Panc1 (cell line): ENCODE measurements around the gene TAPBP. TPM values are rescaled to one million over a fixed set of nuclear protein-coding genes. Genes with fewer than 3 reads are reported as not detected.
A peak's percentile ranks its signal among the peaks of the same experiment; 100 is the strongest.

ENCODE experiments used
- ATAC-seq: fragments of 200-7000 bp; cut with Tn5 transposase; 2 replicates; pipeline ENCODE4 v1.9.1; 2020; ENCODE audit warnings: mild to moderate bottlenecking, moderate library complexity
- BruUV-seq: library from RNA; stranded (reverse); fragments of 400-500 nt; replicated peaks from 2 replicates; lab custom pipeline; 2021; lab: Mats Ljungman, UMichigan
- CTCF ChIA-PET: fragments of 300-600 bp; sonication (Branson Sonifier 250); formaldehyde crosslinking; loops from one replicate; lab custom pipeline; 2022; ENCODE audit warnings: antibody characterized with exemption; lab: Charles Lee
- POLR2A ChIA-PET: fragments of 300-600 bp; sonication (Branson Sonifier 250); formaldehyde crosslinking; loops from one replicate; lab custom pipeline; 2022; ENCODE audit warnings: antibody characterized with exemption; lab: Charles Lee
- DNase-seq: peaks from one replicate; pipeline ENCODE4 v3.0.0-alpha.2; 2010; ENCODE audit warnings: low read depth, low spot score
- H3K27ac ChIP-seq: 2 replicates; pipeline ENCODE4 v1.5.1; 2011; ENCODE audit warnings: mild to moderate bottlenecking, low read length, inconsistent platforms
- H3K27me3 ChIP-seq: fragments of 200-500 bp; sonication (Bioruptor generic); 2 replicates; pipeline ENCODE4 v1.6.0; 2014; ENCODE audit warnings: low read length, inconsistent platforms; ENCODE audit not compliant: control insufficient read depth, insufficient read depth
- H3K36me3 ChIP-seq: fragments of 200-500 bp; sonication (Bioruptor generic); 2 replicates; pipeline ENCODE4 v1.5.1; 2014; ENCODE audit warnings: inconsistent platforms, mild to moderate bottlenecking, low read length, moderate library complexity; ENCODE audit not compliant: control insufficient read depth, insufficient read depth
- H3K4me1 ChIP-seq: 2 replicates; pipeline ENCODE4 v1.5.1; 2011; ENCODE audit warnings: inconsistent platforms, mild to moderate bottlenecking, low read length, moderate library complexity; ENCODE audit not compliant: control insufficient read depth, insufficient read depth
- H3K4me3 ChIP-seq, 2 experiments: 2 replicates each; pipeline ENCODE4 v1.5.1; 2011 to 2012; ENCODE audit warnings: low read depth in 2 of 2, low read length in 2 of 2, mild to moderate bottlenecking in 2 of 2, inconsistent platforms in 1 of 2, moderate library complexity in 1 of 2
- H3K9me3 ChIP-seq: fragments of 200-500 bp; sonication (Bioruptor generic); 2 replicates; pipeline ENCODE4 v1.5.1; 2014; ENCODE audit warnings: low read depth, mild to moderate bottlenecking, inconsistent platforms, low read length, moderate library complexity; ENCODE audit not compliant: control insufficient read depth, insufficient read depth
- CTCF ChIP-seq: fragments of 450-650 bp; IDR thresholded peaks from 2 replicates; pipeline ENCODE4 v1.5.1; 2017; ENCODE audit warnings: mild to moderate bottlenecking
- POLR2AphosphoS5 ChIP-seq: IDR thresholded peaks from 2 replicates; pipeline ENCODE4 v1.6.1; 2012; ENCODE audit warnings: mild to moderate bottlenecking, low read depth, low read length, moderate library complexity
- REST ChIP-seq, 2 experiments: IDR thresholded peaks; 2 replicates each; pipeline ENCODE4 v1.6.1; 2011 to 2012; ENCODE audit warnings: low read depth in 2 of 2, control low read depth in 1 of 2, low read length in 1 of 2, mild to moderate bottlenecking in 1 of 2, moderate library complexity in 1 of 2; ENCODE audit not compliant: insufficient read depth in 1 of 2
- SIN3A ChIP-seq: IDR thresholded peaks from 2 replicates; pipeline ENCODE4 v1.6.1; 2012; ENCODE audit warnings: low read depth, mild to moderate bottlenecking, low read length, moderate library complexity, borderline replicate concordance; ENCODE audit not compliant: insufficient read depth
- TCF7L2 ChIP-seq: IDR thresholded peaks from 2 replicates; pipeline ENCODE4 v1.6.1; 2011; ENCODE audit warnings: mild to moderate bottlenecking, low read depth, low read length, inconsistent platforms
- in situ Hi-C: cut with HindIII; loops from 2 replicates; pipeline ENCODE4 v1.10.0; 2016; ENCODE audit warnings: low sequenced_read_pairs, low pct_unique_long_range_greater_than_20kb
- intact Hi-C: fragments of 100-400 bp; cut with micrococcal nuclease; formaldehyde crosslinking; loops from one replicate; pipeline ENCODE4 v1.10.0; 2022; ENCODE audit not compliant: unreplicated experiment
- total RNA-seq: library from RNA; stranded (reverse); gene quantifications from one replicate; pipeline ENCODE4 v1.2.1, GENCODE V29; 2021; ENCODE audit not compliant: unreplicated experiment

TAPBP gene
- total RNA-seq, 1 experiment from 2014 or later: 246 TPM

DNA sequence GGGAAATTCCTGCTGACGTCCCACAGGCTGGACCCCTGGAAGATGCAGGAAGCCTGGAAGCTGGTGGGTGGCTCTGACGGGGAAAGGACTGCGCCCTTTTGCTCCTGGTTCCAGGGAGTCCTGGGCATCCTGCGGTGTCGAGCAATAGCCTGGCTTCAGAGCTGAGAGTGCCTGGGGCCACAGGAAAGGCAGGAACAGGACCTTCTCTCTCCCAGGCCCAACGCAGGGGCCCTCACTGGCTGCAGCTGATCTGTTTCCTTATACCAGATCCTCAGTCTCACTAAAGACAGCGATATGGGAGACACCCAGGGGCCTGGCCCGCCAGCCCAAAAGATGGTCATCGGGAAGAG is 35.5 kb downstream of the TAPBP start:
- no peak for DNase-seq
- H3K27ac ChIP-seq: peak overlapping the region; percentile 84
- H3K4me1 ChIP-seq: peaks cover 53% of the 10 kb centered on the region
- in situ Hi-C loops (no loop called here), intact Hi-C loops (no loop called here)
- CTCF ChIA-PET: interaction anchor here (1.1 to 2.0 kb wide), 2 partner anchors 21 to 67 kb away, joined by 5 to 9 read pairs; partner anchors contain the start of gene RGL2
- peak; percentile 6 for ATAC-seq
- POLR2A ChIA-PET: interaction anchor here (2.4 kb wide), 1 partner anchor 11 kb away, joined by 11 read pairs; the partner anchor contains the start of genes PFDN6 and WDR46
- peaks cover 10% of the 10 kb centered on the region for H3K36me3 ChIP-seq
- H3K4me3 ChIP-seq: no peak overlapping the region; a peak in 1 of 4 replicates
- TF ChIP-seq SIN3A: no peak
- no peak for TF ChIP-seq CTCF
- TF ChIP-seq TCF7L2: no peak
- no peak; the same call in 1 of the 2 replicates for TF ChIP-seq POLR2AphosphoS5
- TF ChIP-seq REST (IDR thresholded peaks at IDR 0.05; ENCODE audit: insufficient read depth in 1 of 2, low read depth in 2 of 2, low read length in 1 of 2): no peak
- H3K27me3 ChIP-seq: no peaks in the 10 kb centered on the region
- no peaks in the 10 kb centered on the region for H3K9me3 ChIP-seq
- BruUV-seq: no TSS peak

GRCh38 chr6:33277663-33278391 is 36.1 kb downstream of the TAPBP start:
- ChIA-PET POLR2A (interaction anchor here (1.6 to 2.4 kb wide), 2 partner anchors 11 to 18 kb away, joined by 4 to 11 read pairs; partner anchors contain the start of genes PFDN6 and WDR46), CTCF (interaction anchor here (0.6 to 2.0 kb wide), 5 partner anchors 11 to 134 kb away, joined by 3 to 9 read pairs (median 5); partner anchors contain the start of genes PFDN6, RGL2 and WDR46)
- Histone ChIP-seq H3K27me3 (no peaks in the 10 kb centered on the region), H3K9me3 (no peaks in the 10 kb centered on the region), H3K36me3 (peaks cover 15% of the 10 kb centered on the region), H3K27ac (peak overlapping the region; percentile 84), H3K4me3 (peak overlapping the region; percentile 97), H3K4me1 (peaks cover 53% of the 10 kb centered on the region)
- in situ Hi-C loops: no loop called here
- ATAC-seq: peak; percentile 4
- no peak for TF ChIP-seq CTCF
- 0 out of 2 replicates have a peak, but pooled peaks have one; percentile 3 for TF ChIP-seq POLR2AphosphoS5
- DNase-seq: no peak
- intact Hi-C loops: no loop called here
- BruUV-seq: no TSS peak
